K562 (cell line): Measurements from ENCODE around the gene ECT2. TPM values are rescaled to one million over a fixed set of nuclear protein-coding genes. Genes with fewer than 3 reads are reported as not detected.
A peak's percentile ranks its signal among the peaks of the same experiment; 100 is the strongest.

Experiments
- ATAC-seq: fragments of 200-7000 bp; cut with Tn5 transposase; 3 replicates; pipeline ENCODE4 v1.9.1; 2020; ENCODE audit warnings: moderate library complexity
- BruUV-seq: library from RNA; stranded (reverse); fragments of 400-500 nt; replicated peaks from 2 replicates; lab custom pipeline; 2021; lab: Mats Ljungman, UMichigan
- CTCF ChIA-PET: fragments of 300-600 bp; formaldehyde crosslinking; extraction: SDS; loops from one replicate; lab custom pipeline; 2021; ENCODE audit warnings: low intra/inter-chr PET ratio; lab: Yijun Ruan, JAX
- POLR2A ChIA-PET: fragments of 300-600, 350-650 bp; sonication (Branson Sonifier 250); formaldehyde crosslinking; extraction: SDS; loops from one replicate; lab custom pipeline; 2021; ENCODE audit warnings: antibody characterized with exemption, inconsistent platforms; lab: Yijun Ruan, JAX
- DNase-seq, 4 experiments: peaks; one replicate each; pipeline versions ENCODE4 v3.0.0 to v3.0.0-alpha.2; 2011 to 2018; ENCODE audit warnings: low spot score in 3 of 4, mixed read lengths in 3 of 4; ENCODE audit errors: extremely low read depth in 1 of 4
- FAIRE-seq: peaks from 2 replicates; lab custom pipeline; 2011; peaks lifted over from hg19 to GRCh38; lab: Jason Lieb, UNC
- H2AFZ ChIP-seq: 2 replicates; pipeline ENCODE4 v1.6.0; 2011; ENCODE audit warnings: low read depth, low read length, control low read depth, inconsistent platforms
- H3K27ac ChIP-seq: fragments of 200-600 bp; 3 replicates; pipeline ENCODE4 v1.8.0; 2011; ENCODE audit warnings: low read depth, mild to moderate bottlenecking, control low read depth, inconsistent platforms, low read length, moderate library complexity, mixed read lengths; ENCODE audit errors: extremely low read depth
- H3K27me3 ChIP-seq, 2 experiments: fragments of 300-600 bp in 1 of 2; 2 replicates in 1 of 2; 3 replicates in 1 of 2; pipeline versions ENCODE4 v1.6.0 to v1.8.0; 2011; ENCODE audit warnings: inconsistent platforms in 2 of 2, low read length in 2 of 2, mild to moderate bottlenecking in 1 of 2, mixed read lengths in 1 of 2, moderate library complexity in 1 of 2; ENCODE audit not compliant: control insufficient read depth in 2 of 2, insufficient read depth in 2 of 2
- H3K36me3 ChIP-seq: fragments of 300-600 bp; 3 replicates; pipeline ENCODE4 v1.8.0; 2011; ENCODE audit warnings: mild to moderate bottlenecking, low read length, inconsistent platforms; ENCODE audit not compliant: control insufficient read depth, insufficient read depth
- H3K4me1 ChIP-seq, 2 experiments: fragments of 200-600 bp in 1 of 2; replicated peaks in 1 of 2; 2 replicates in 1 of 2; 3 replicates in 1 of 2; pipeline versions ENCODE4 v1.5.1 to v1.8.0; 2011; ENCODE audit warnings: inconsistent platforms in 2 of 2, low read length in 2 of 2, mild to moderate bottlenecking in 1 of 2, mixed read lengths in 1 of 2, moderate library complexity in 1 of 2; ENCODE audit not compliant: control insufficient read depth in 2 of 2, insufficient read depth in 2 of 2
- H3K4me2 ChIP-seq: 2 replicates; pipeline ENCODE4 v1.6.1; 2011; ENCODE audit warnings: low read length, control low read depth, inconsistent platforms, mixed read lengths; ENCODE audit not compliant: insufficient read depth
- H3K4me3 ChIP-seq: fragments of 200-600 bp; sonication (generic), shearing (Covaris generic); 2 replicates; pipeline ENCODE4 v1.5.1; 2016; ENCODE audit warnings: control low read depth, inconsistent platforms
- H3K79me2 ChIP-seq: fragments of 200-600 bp; 3 replicates; pipeline ENCODE4 v1.8.0; 2011; ENCODE audit warnings: low read length, inconsistent platforms; ENCODE audit not compliant: control insufficient read depth, insufficient read depth
- H3K9ac ChIP-seq, 2 experiments: 2 replicates each; pipeline versions ENCODE4 v1.6.0 to v1.6.1; 2011; ENCODE audit warnings: low read depth in 2 of 2, low read length in 2 of 2, control low read depth in 1 of 2, inconsistent platforms in 1 of 2, mild to moderate bottlenecking in 1 of 2, mixed read lengths in 1 of 2; ENCODE audit not compliant: insufficient read depth in 1 of 2
- H3K9me1 ChIP-seq: one replicate; pipeline ENCODE4 v1.6.0; 2011; ENCODE audit warnings: inconsistent platforms, mild to moderate bottlenecking, low read length, moderate library complexity; ENCODE audit not compliant: control insufficient read depth, insufficient read depth
- H3K9me3 ChIP-seq: replicated peaks from 2 replicates; pipeline ENCODE4 v1.5.1; 2011; ENCODE audit warnings: low read depth, low read length, inconsistent platforms; ENCODE audit not compliant: control insufficient read depth, insufficient read depth
- H4K20me1 ChIP-seq: replicated peaks from 2 replicates; pipeline ENCODE4 v1.6.1; 2011; ENCODE audit warnings: low read length, inconsistent platforms, mixed read lengths; ENCODE audit not compliant: control insufficient read depth, insufficient read depth
- ARNT ChIP-seq, 2 experiments: fragments of 450-650 bp; IDR thresholded peaks; 2 replicates each; pipeline ENCODE4 v1.6.1; 2016; ENCODE audit warnings: mild to moderate bottlenecking in 1 of 2
- CREBBP ChIP-seq: IDR thresholded peaks from one replicate; pipeline ENCODE4 v1.6.1; 2012; ENCODE audit warnings: low read depth, mild to moderate bottlenecking, control low read depth, inconsistent platforms, low read length
- E2F6 ChIP-seq, 2 experiments: IDR thresholded peaks; 2 replicates each; pipeline ENCODE4 v1.6.1; 2011; ENCODE audit warnings: borderline replicate concordance in 1 of 2, control low read depth in 1 of 2, low read depth in 1 of 2, low read length in 1 of 2, mild to moderate bottlenecking in 1 of 2, mixed read lengths in 1 of 2, moderate library complexity in 1 of 2; ENCODE audit not compliant: insufficient read depth in 1 of 2, insufficient read length in 1 of 2, poor library complexity in 1 of 2, severe bottlenecking in 1 of 2; ENCODE audit errors: extremely low read depth in 1 of 2
- GMEB1 ChIP-seq: fragments of 250-450 bp; sonication (Bioruptor Pico); IDR thresholded peaks from 2 replicates; pipeline ENCODE4 v1.4.0; 2020; ENCODE audit warnings: mild to moderate bottlenecking
- HMG20B ChIP-seq: fragments of 250-450 bp; sonication (Bioruptor Pico); IDR thresholded peaks from 2 replicates; pipeline ENCODE4 v1.5.0; 2021; ENCODE audit warnings: mild to moderate bottlenecking
- MEF2A ChIP-seq: IDR thresholded peaks from 2 replicates; pipeline ENCODE4 v1.6.1; 2011; ENCODE audit warnings: low read depth, mild to moderate bottlenecking, low read length, moderate library complexity; ENCODE audit not compliant: control insufficient read depth
- MYBL2 ChIP-seq, 2 experiments: fragments of 450-650 bp in 1 of 2; sonication (generic) in 1 of 2; formaldehyde crosslinking in 1 of 2; IDR thresholded peaks; 2 replicates each; pipeline versions ENCODE4 v1.6.1 to v1.8.1; 2017 to 2022; ENCODE audit warnings: borderline replicate concordance in 1 of 2, inconsistent platforms in 1 of 2, low read depth in 1 of 2, mild to moderate bottlenecking in 1 of 2, missing genetic modification reagents in 1 of 2, moderate library complexity in 1 of 2
- OTX1 ChIP-seq: fragments of 450-650 bp; formaldehyde crosslinking; IDR thresholded peaks from 2 replicates; pipeline ENCODE4 v1.4.0; 2022; ENCODE audit warnings: mild to moderate bottlenecking
- POLR2A ChIP-seq: fragments of 450-650 bp; conservative IDR thresholded peaks from 2 replicates; pipeline ENCODE4 v1.6.1; 2016
- PREB ChIP-seq: sonication (generic); formaldehyde crosslinking; IDR thresholded peaks from 2 replicates; pipeline ENCODE4 v1.8.1; 2023; ENCODE audit warnings: mild to moderate bottlenecking, missing genetic modification reagents
- RCOR1 ChIP-seq, 2 experiments: IDR thresholded peaks; 2 replicates each; pipeline ENCODE4 v1.6.1; 2012; ENCODE audit warnings: low read depth in 2 of 2, low read length in 2 of 2, borderline replicate concordance in 1 of 2, improper control_type of control experiment in 1 of 2
- SIN3B ChIP-seq: fragments of 450-650 bp; IDR thresholded peaks from 2 replicates; pipeline ENCODE4 v1.6.1; 2017; ENCODE audit warnings: low read depth, mild to moderate bottlenecking, moderate library complexity
- ZBTB9 ChIP-seq: fragments of 450-650 bp; formaldehyde crosslinking; IDR thresholded peaks from 2 replicates; pipeline ENCODE4 v1.4.0; 2020; ENCODE audit warnings: mild to moderate bottlenecking, moderate library complexity
- ZC3H11A ChIP-seq: IDR thresholded peaks from 2 replicates; pipeline ENCODE4 v1.6.1; 2012; ENCODE audit warnings: low read depth, low read length, improper control_type of control experiment
- ZNF586 ChIP-seq: fragments of 450-650 bp; formaldehyde crosslinking; conservative IDR thresholded peaks from 2 replicates; pipeline ENCODE4 v1.4.0; 2020; ENCODE audit warnings: mild to moderate bottlenecking, moderate library complexity
- WGBS: fragments of 100-300 bp; shearing (Covaris generic); methylation state at CpG from one replicate; pipeline ENCODE4 v1.1.6; 2016; ENCODE audit warnings: low coverage, mixed read lengths; ENCODE audit not compliant: insufficient coverage; ENCODE audit errors: missing lambda C conversion rate; 5-methylcytosine and 5-hydroxymethylcytosine counted together
- in situ Hi-C: fragments of 300-500 bp; cut with MboI; formaldehyde crosslinking; loops from 4 replicates; pipeline ENCODE4 v1.15.0; 2018; ENCODE audit warnings: inconsistent platforms, mixed read lengths
- intact Hi-C: fragments of 100-400 bp; cut with micrococcal nuclease; formaldehyde crosslinking; loops from 2 replicates; pipeline ENCODE4 v1.14.2; 2022
- polyA plus RNA-seq, 8 experiments: library from polyadenylated mRNA; depleted of rRNA in 4 of 8; stranded (reverse) in 5 of 8; unstranded in 3 of 8; fragments of >200 nt; fragmentation: Nextera tagmentation in 2 of 8; fragmentation: Illumina TruSeq in 1 of 8; extraction: Ambion mirVana in 2 of 8; extraction: Trizol in 1 of 8; gene quantifications; 2 replicates each; pipeline versions ENCODE4 v1.2.1 to v1.2.3, GENCODE V29; 2011 to 2014; ENCODE audit warnings: inconsistent platforms in 1 of 8, missing spikeins in 1 of 8
- total RNA-seq, 7 experiments: library from RNA; depleted of rRNA in 6 of 7; stranded (reverse); fragments of >200 nt in 6 of 7; fragmentation: Illumina TruSeq in 2 of 7; extraction: Trizol in 2 of 7; gene quantifications; 2 replicates each; pipeline versions ENCODE4 v1.2.1 to v1.2.3, GENCODE V29; 2011 to 2021; ENCODE audit warnings: low replicate concordance in 1 of 7

ECT2 gene
- total and polyA plus RNA-seq, 9 of the 15 experiments (the other 6 are each of a cell fraction or from before 2014, with no cell fraction given) = 19.0 to 53.0 (median 36.5) TPM

GRCh38 chr3:172710664-172711453, 39.7 kb upstream of the ECT2 start, which contains the start of gene NCEH1:
NCEH1 (minus strand) TSS chr3:172711067; CDS start chr3:172710984, 83 bp downstream.
- ChIA-PET CTCF (interaction anchor here (1.3 kb wide), 1 partner anchor 38 kb away, joined by 4 read pairs; no protein-coding TSS in a partner anchor), POLR2A (interaction anchor here (0.6 to 1.7 kb wide), 6 partner anchors 9 to 1648 kb away, joined by 3 to 5 read pairs (median 4); partner anchors contain the start of gene ECT2)
- peak within 1 kb of the TSS; percentile 40; the same call in 2 of the 3 replicates for H3K27ac ChIP-seq
- no peaks in the 10 kb centered on the region for H3K9me3 ChIP-seq
- in situ Hi-C loops = no loop called here
- no peaks in the 10 kb centered on the region for H3K9me1 ChIP-seq
- ATAC-seq (peak; percentile 99), DNase-seq (peak; percentile 83 to 96 (median 88)), FAIRE-seq (peak; percentile 100)
- H3K79me2 ChIP-seq = peaks cover 6% of the 10 kb centered on the region; the same call in 1 of the 3 replicates
- no peaks in the 10 kb centered on the region for H3K36me3 ChIP-seq
- H2AFZ ChIP-seq = peak within 1 kb of the TSS; percentile 97
- peaks cover 4 to 10% of the 10 kb centered on the region in 2 experiments; a peak in 3 of 5 replicates for H3K4me1 ChIP-seq
- peak within 1 kb of the TSS; percentile 82 for H3K4me2 ChIP-seq
- peak within 1 kb of the TSS; percentile 41 to 91 for H3K9ac ChIP-seq
- H3K4me3 ChIP-seq = peak within 1 kb of the TSS; percentile 62
- under 1% methylated on average over 41 of the region's 41 CpGs for WGBS
- intact Hi-C loops = loop anchor here (1.0 kb wide), 1 partner anchor 38 kb away; no protein-coding TSS in a partner anchor
- H4K20me1 ChIP-seq = no peaks in the 10 kb centered on the region
- BruUV-seq = TSS peak; percentile 63
- H3K27me3 ChIP-seq = no peaks in the 10 kb centered on the region
- TF ChIP-seq RCOR1 (IDR thresholded peaks at IDR 0.05; ENCODE audit: borderline replicate concordance in 1 of 2, low read depth in 2 of 2, low read length in 2 of 2) (peak in 1 of 2 experiments; percentile 87; a peak in 1 of 4 replicates), ZNF586 (no peak), ARNT (IDR thresholded peaks at IDR 0.05) (no peak), MEF2A (no peak), GMEB1 (CRISPR knock-in tag) (peak; percentile 52), SIN3B (peak; percentile 57; the same call in 1 of the 2 replicates), POLR2A (peak; percentile 84), HMG20B (CRISPR knock-in tag) (no peak), ZC3H11A (no peak), MYBL2 (IDR thresholded peaks at IDR 0.05; ENCODE audit: low read depth) (no peak), MYBL2 (CRISPR knock-in tag; IDR thresholded peaks at IDR 0.05; ENCODE audit: borderline replicate concordance) (no peak), CREBBP (no peak), OTX1 (CRISPR knock-in tag) (no peak), E2F6 (IDR thresholded peaks at IDR 0.05; ENCODE audit: borderline replicate concordance in 1 of 2, extremely low read depth in 1 of 2, insufficient read depth in 1 of 2, insufficient read length in 1 of 2, low read depth in 1 of 2, low read length in 1 of 2, poor library complexity in 1 of 2, severe bottlenecking in 1 of 2) (peak; percentile 17 to 31), PREB (CRISPR knock-in tag) (no peak), ZBTB9 (CRISPR knock-in tag) (no peak)
